CD4-positive, CD25-positive, alpha-beta regulatory T cell (primary cell): ENCODE measurements around the gene REEP1. TPM values are rescaled to one million over a fixed set of nuclear protein-coding genes. Genes with fewer than 3 reads are reported as not detected.

Source experiments
- ATAC-seq, 2 donors: fragments of 150-1000 bp; cut with Tn5 transposase; one replicate each; pipeline ENCODE4 v1.10.0; 2021; ENCODE audit warnings: low read depth in 2 of 2, moderate number of reproducible peaks in 2 of 2, moderate library complexity in 1 of 2
- DNase-seq, 3 donors: peaks; one replicate each; pipeline versions ENCODE4 v3.0.0 to v3.0.0-alpha.2; 2012 to 2022; ENCODE audit warnings: mixed read lengths in 1 of 3
- H3K27ac ChIP-seq: one replicate; pipeline ENCODE4 v1.7.0; 2013; ENCODE audit warnings: mild to moderate bottlenecking, low read length; ENCODE audit not compliant: insufficient read depth, poor library complexity, severe bottlenecking
- H3K27me3 ChIP-seq: one replicate; pipeline ENCODE4 v1.7.0; 2013; ENCODE audit warnings: low read length; ENCODE audit not compliant: control insufficient read depth, insufficient read depth
- H3K36me3 ChIP-seq: one replicate; pipeline ENCODE4 v1.7.0; 2013; ENCODE audit warnings: mild to moderate bottlenecking, low read length, moderate library complexity; ENCODE audit not compliant: control insufficient read depth, insufficient read depth
- H3K4me1 ChIP-seq: 2 replicates; pipeline ENCODE4 v1.7.0; 2013; ENCODE audit warnings: mild to moderate bottlenecking, low read length; ENCODE audit not compliant: insufficient read depth, control insufficient read depth, poor library complexity, severe bottlenecking
- H3K4me3 ChIP-seq: one replicate; pipeline ENCODE4 v1.7.0; 2013; ENCODE audit warnings: low read depth, mild to moderate bottlenecking, low read length, moderate library complexity
- H3K9me3 ChIP-seq, 2 experiments: 1 replicate in 1 of 2; 2 replicates in 1 of 2; pipeline ENCODE4 v1.7.0; 2013; ENCODE audit warnings: low read length in 2 of 2, mild to moderate bottlenecking in 1 of 2, moderate library complexity in 1 of 2; ENCODE audit not compliant: control insufficient read depth in 2 of 2
- H3K27ac Mint-ChIP-seq, 3 donors: one replicate each; pipeline ENCODE4 v1.8.0; 2020 to 2022; ENCODE audit warnings: mild to moderate bottlenecking in 3 of 3, mixed read lengths in 3 of 3, moderate library complexity in 2 of 3
- H3K27me3 Mint-ChIP-seq: one replicate; pipeline ENCODE4 v1.8.0; 2022; ENCODE audit warnings: mild to moderate bottlenecking, mixed read lengths
- H3K36me3 Mint-ChIP-seq: one replicate; pipeline ENCODE4 v1.8.0; 2020; ENCODE audit warnings: mixed read lengths
- H3K4me1 Mint-ChIP-seq, 4 donors: one replicate each; pipeline ENCODE4 v1.8.0; 2020 to 2022; ENCODE audit warnings: mixed read lengths in 4 of 4, mild to moderate bottlenecking in 1 of 4
- H3K4me3 Mint-ChIP-seq, 4 donors: one replicate each; pipeline ENCODE4 v1.8.0; 2020 to 2022; ENCODE audit warnings: mild to moderate bottlenecking in 4 of 4, mixed read lengths in 4 of 4, moderate library complexity in 3 of 4
- H3K9me3 Mint-ChIP-seq, 7 donors: one replicate each; pipeline ENCODE4 v1.8.0; 2020 to 2022; ENCODE audit warnings: mixed read lengths in 7 of 7, mild to moderate bottlenecking in 3 of 7, moderate library complexity in 2 of 7
- polyA plus RNA-seq, 4 donors: library from polyadenylated mRNA; unstranded; fragments of 300-500 nt; fragmentation: Illumina TruSeq; gene quantifications; one replicate each; pipeline ENCODE4 v1.2.3, GENCODE V29; 2021
- total RNA-seq: library from RNA; stranded (reverse); gene quantifications from one replicate; pipeline ENCODE4 v1.2.3, GENCODE V29; 2022

REEP1 gene
- total and polyA plus RNA-seq, 5 donors from 2014 or later: not detected

DNA sequence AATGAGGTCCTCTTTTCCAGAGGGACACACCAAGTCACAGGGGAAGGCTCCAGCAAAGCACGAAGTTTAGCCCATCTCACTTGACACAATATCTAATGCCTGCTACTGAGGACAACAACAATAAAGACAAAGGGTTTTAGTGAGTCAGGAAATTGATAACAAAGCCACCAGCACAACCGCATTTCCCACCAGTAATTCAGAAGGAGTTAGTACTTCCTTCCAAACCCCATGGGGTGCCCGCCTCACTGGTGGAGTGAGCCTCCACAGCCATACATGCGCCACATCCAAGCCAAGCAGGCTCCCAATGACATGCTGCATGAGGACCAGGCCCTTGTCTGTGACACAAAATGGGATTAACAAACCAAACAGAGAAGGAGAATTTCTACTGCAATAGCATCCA, 98.1 kb downstream of the REEP1 start:
- no peak overlapping the region for H3K27ac ChIP-seq
- H3K27me3 ChIP-seq: no peaks in the 10 kb centered on the region
- H3K27me3 Mint-ChIP-seq: peaks cover 11% of the 10 kb centered on the region
- H3K9me3 Mint-ChIP-seq: no peaks in the 10 kb centered on the region
- peaks cover 7% of the 10 kb centered on the region for H3K4me1 ChIP-seq
- no peaks in the 10 kb centered on the region for H3K9me3 ChIP-seq
- H3K36me3 Mint-ChIP-seq: no peaks in the 10 kb centered on the region
- no peaks in the 10 kb centered on the region for H3K36me3 ChIP-seq
- no peak overlapping the region for H3K4me3 Mint-ChIP-seq
- H3K4me1 Mint-ChIP-seq: peaks cover 0 to 11% (median 5%) of the 10 kb centered on the region in 4 donors
- H3K4me3 ChIP-seq: no peak overlapping the region
- no peak overlapping the region for H3K27ac Mint-ChIP-seq
- DNase-seq (no peak), ATAC-seq (no peak)

DNA sequence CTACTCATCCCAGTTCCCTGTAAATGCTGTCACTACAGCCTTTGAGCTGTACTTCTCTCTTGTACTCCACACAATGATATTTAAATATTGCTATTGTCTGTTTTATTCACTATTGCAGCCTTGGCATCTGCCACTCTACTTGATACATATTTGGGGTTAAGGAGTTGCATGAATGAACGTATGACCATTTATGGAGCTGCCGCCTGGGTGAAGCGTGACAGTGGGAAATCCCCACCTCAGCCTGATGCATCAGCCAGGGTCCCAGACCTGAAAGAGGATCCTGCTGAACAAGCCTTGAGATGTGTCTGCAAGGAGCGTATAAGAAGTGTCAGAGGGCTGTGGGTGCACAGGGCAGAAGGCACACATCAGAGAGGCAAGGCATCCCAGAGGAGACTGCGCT, 99.1 kb downstream of the REEP1 start:
- no peaks in the 10 kb centered on the region for H3K9me3 Mint-ChIP-seq
- DNase-seq: peak in 1 of 3 donors; percentile 47
- no peak overlapping the region for H3K4me3 Mint-ChIP-seq
- H3K36me3 ChIP-seq: no peaks in the 10 kb centered on the region
- no peak overlapping the region for H3K4me3 ChIP-seq
- no peaks in the 10 kb centered on the region for H3K9me3 ChIP-seq
- peaks cover 15% of the 10 kb centered on the region for H3K27me3 Mint-ChIP-seq
- H3K4me1 Mint-ChIP-seq: peaks cover 0 to 11% (median 5%) of the 10 kb centered on the region in 4 donors
- H3K27ac ChIP-seq: no peak overlapping the region
- no peaks in the 10 kb centered on the region for H3K27me3 ChIP-seq
- ATAC-seq: peak; percentile 76 to 79
- H3K27ac Mint-ChIP-seq: peak overlapping the region in 2 of 3 donors; percentile 7 to 42
- H3K4me1 ChIP-seq: peaks cover 7% of the 10 kb centered on the region
- no peaks in the 10 kb centered on the region for H3K36me3 Mint-ChIP-seq

DNA sequence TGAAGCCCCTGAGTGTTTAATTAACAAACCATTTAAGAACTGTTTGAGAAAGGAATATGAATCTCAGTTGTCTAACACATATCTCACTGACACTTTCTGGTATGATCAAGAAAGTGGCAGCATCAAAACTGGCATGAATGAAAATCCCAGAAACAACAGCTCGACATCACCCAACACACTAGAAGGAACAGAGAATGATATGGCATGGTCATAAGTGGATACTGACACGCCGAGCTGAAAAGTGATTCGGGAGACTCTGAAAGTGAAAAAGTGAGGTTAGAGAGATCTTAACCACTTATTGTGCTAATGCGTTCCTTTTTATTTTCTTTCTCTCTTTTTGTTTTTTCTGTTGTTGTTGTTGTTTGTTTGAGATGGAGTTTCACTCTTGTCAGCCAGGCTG, 100.3 kb downstream of the REEP1 start:
- Mint-ChIP-seq H3K27me3 (peaks cover 21% of the 10 kb centered on the region), H3K27ac (peak overlapping the region in 1 of 3 donors; percentile 1), H3K4me1 (peaks cover 0 to 11% (median 5%) of the 10 kb centered on the region in 4 donors), H3K4me3 (no peak overlapping the region), H3K9me3 (no peaks in the 10 kb centered on the region), H3K36me3 (no peaks in the 10 kb centered on the region)
- ATAC-seq: no peak
- Histone ChIP-seq H3K4me1 (peaks cover 7% of the 10 kb centered on the region), H3K27me3 (no peaks in the 10 kb centered on the region), H3K27ac (no peak overlapping the region), H3K36me3 (no peaks in the 10 kb centered on the region), H3K9me3 (no peaks in the 10 kb centered on the region), H3K4me3 (no peak overlapping the region)
- DNase-seq: no peak

DNA sequence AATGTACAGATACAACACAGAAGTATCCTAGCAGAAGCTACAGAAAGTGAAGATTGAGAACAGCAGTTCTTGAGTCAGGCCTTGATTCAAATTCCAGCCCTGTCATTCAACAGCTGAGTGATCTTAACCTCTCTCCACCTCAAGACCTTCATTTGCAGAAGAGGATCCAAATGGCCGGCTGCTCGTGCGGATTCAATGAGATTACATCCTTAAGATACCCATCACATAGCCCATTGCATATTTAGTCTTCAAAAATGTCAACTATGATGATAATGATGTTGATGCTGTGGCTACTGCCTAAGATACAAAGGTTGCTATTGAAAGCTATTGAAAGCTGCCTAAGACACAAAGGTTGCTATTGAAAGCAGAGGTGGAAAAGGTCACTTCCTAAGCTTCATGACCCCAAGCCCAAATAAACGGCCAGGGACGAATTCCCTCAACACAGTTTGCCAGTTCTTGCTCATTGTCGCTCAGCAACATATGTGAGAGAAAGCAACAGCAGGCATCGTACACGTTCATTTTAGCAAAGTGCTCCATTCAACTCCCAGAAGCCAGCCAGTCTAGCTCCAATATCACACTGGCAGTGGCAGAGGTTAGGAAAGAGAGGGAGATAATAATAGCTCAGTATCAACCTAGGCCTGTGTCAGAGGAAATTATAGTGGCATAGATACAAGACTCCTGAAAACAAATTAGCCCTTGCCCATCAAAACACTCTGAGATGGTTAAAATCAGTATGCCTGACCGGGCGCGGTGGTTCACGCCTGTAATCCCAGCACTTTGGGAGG, 102.0 kb downstream of the REEP1 start:
- Histone ChIP-seq H3K4me3 (no peak overlapping the region), H3K27ac (no peak overlapping the region), H3K36me3 (no peaks in the 10 kb centered on the region), H3K27me3 (no peaks in the 10 kb centered on the region), H3K4me1 (peaks cover 7% of the 10 kb centered on the region), H3K9me3 (no peaks in the 10 kb centered on the region)
- H3K27ac Mint-ChIP-seq: no peak overlapping the region
- no peak for ATAC-seq
- peaks cover 0 to 11% (median 5%) of the 10 kb centered on the region in 4 donors for H3K4me1 Mint-ChIP-seq
- no peak overlapping the region for H3K4me3 Mint-ChIP-seq
- no peak for DNase-seq
- H3K9me3 Mint-ChIP-seq: no peaks in the 10 kb centered on the region
- no peaks in the 10 kb centered on the region for H3K36me3 Mint-ChIP-seq
- peaks cover 20% of the 10 kb centered on the region for H3K27me3 Mint-ChIP-seq

DNA sequence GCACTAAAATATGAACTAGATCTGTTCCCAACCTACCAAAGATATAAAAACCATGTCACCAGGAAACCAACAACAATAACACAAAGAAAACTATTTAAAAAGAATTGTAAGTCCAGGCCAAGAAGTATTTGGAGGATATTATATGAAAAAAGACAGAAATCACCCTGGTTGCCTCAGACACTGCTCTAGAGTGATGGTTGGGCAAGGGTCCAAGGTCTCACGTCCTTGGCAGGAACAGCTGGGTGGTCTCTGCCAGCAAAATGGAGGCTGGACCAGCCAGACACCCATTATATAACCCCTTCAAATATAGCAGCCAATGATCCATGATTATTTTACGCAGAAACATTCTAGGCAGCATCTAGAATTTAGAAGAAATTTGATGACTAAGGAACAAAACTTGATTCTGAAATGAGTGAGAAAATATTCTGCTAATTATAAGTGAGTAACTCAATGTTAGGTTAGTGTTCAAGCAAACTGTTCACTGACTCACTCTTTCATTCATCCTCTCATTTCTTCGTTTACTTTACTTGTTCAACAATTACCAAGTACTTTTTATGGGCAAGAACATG, 102.8 kb downstream of the REEP1 start:
- Histone ChIP-seq H3K27me3 (no peaks in the 10 kb centered on the region), H3K9me3 (no peaks in the 10 kb centered on the region), H3K4me1 (peaks cover 7% of the 10 kb centered on the region), H3K27ac (no peak overlapping the region), H3K4me3 (no peak overlapping the region), H3K36me3 (no peaks in the 10 kb centered on the region)
- no peak for DNase-seq
- H3K4me1 Mint-ChIP-seq: peaks cover 0 to 11% (median 5%) of the 10 kb centered on the region in 4 donors
- no peaks in the 10 kb centered on the region for H3K36me3 Mint-ChIP-seq
- peaks cover 20% of the 10 kb centered on the region for H3K27me3 Mint-ChIP-seq
- H3K4me3 Mint-ChIP-seq: no peak overlapping the region
- no peak for ATAC-seq
- peak overlapping the region in 1 of 3 donors; percentile 48 for H3K27ac Mint-ChIP-seq
- no peaks in the 10 kb centered on the region for H3K9me3 Mint-ChIP-seq

DNA sequence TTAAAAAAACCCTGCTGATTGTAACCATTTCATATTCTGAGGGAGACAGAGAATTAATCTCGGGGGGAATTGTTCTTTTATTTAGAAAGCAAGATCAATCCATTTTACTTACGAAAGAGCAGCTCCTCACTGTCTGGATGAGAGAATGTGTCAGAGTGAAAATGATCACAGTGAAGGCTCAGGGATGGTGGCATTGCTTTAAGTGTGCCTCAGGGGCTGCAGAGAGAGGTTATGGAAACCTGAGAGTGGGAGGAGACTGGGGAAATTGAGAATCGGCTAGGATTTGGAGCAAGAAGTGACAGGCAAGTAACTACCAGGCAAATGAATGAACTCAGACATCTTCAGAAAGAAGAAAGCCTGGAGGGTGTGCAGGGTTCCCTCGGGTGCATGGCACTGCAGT, 104.0 kb downstream of the REEP1 start:
- H3K4me1 ChIP-seq: peaks cover 4% of the 10 kb centered on the region
- no peak for ATAC-seq
- no peak for DNase-seq
- Mint-ChIP-seq H3K9me3 (no peaks in the 10 kb centered on the region), H3K36me3 (no peaks in the 10 kb centered on the region), H3K4me3 (no peak overlapping the region), H3K27ac (no peak overlapping the region), H3K27me3 (peaks cover 20% of the 10 kb centered on the region), H3K4me1 (peaks cover 0 to 6% (median 3%) of the 10 kb centered on the region in 4 donors)
- no peak overlapping the region for H3K27ac ChIP-seq
- H3K27me3 ChIP-seq: no peaks in the 10 kb centered on the region
- no peaks in the 10 kb centered on the region for H3K9me3 ChIP-seq
- no peaks in the 10 kb centered on the region for H3K36me3 ChIP-seq
- H3K4me3 ChIP-seq: no peak overlapping the region

DNA sequence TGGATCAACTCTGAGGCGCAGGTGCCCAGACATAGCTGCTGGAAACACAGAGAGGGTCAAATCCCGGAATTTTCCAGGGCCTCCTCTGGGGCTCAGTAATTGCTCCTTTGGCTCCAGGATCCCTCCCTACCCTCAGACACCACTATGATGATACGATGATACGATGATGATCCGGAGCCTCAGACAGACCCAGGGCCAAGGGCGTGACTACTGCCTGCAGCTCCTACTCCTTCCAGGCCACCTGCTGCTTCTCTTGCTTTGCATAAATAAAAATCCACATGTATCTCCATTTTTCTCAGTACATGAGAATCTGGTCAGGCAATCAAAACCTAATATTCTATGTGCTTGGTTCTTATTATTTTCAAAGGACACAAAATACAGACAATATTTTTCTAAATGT, 104.5 kb downstream of the REEP1 start:
- Mint-ChIP-seq H3K4me1 (peaks cover 0 to 3% (median 0%) of the 10 kb centered on the region in 4 donors), H3K9me3 (no peaks in the 10 kb centered on the region), H3K27ac (no peak overlapping the region), H3K27me3 (peaks cover 20% of the 10 kb centered on the region), H3K36me3 (no peaks in the 10 kb centered on the region), H3K4me3 (no peak overlapping the region)
- DNase-seq (no peak), ATAC-seq (no peak)
- Histone ChIP-seq H3K4me1 (no peaks in the 10 kb centered on the region), H3K36me3 (no peaks in the 10 kb centered on the region), H3K27ac (no peak overlapping the region), H3K4me3 (no peak overlapping the region), H3K9me3 (no peaks in the 10 kb centered on the region), H3K27me3 (no peaks in the 10 kb centered on the region)

DNA sequence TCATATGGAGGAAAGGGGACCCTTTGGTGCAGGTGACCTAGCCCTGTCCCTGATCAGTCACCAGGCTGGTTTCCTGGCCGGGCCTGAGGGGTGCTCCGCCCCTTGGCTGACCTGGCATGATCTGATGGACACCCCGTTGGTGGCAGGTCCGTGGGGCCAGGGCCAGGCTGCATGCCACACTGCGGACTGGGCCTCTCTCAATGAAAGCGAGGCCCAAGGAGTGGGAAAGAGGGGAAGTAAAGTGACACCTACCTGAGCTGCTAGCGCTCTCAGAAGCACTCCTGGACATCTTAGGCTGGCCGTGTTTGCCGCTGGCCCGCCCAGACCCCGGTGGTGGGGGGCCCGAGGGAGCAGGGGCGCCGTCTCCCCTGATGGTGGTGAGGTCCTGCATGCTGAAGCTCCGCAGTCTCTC, 105.0 kb downstream of the REEP1 start:
- no peaks in the 10 kb centered on the region for H3K27me3 ChIP-seq
- no peak overlapping the region for H3K27ac ChIP-seq
- DNase-seq (no peak), ATAC-seq (no peak)
- H3K36me3 ChIP-seq: no peaks in the 10 kb centered on the region
- no peak overlapping the region for H3K4me3 ChIP-seq
- H3K9me3 ChIP-seq: no peaks in the 10 kb centered on the region
- Mint-ChIP-seq H3K4me3 (no peak overlapping the region), H3K27ac (no peak overlapping the region), H3K9me3 (no peaks in the 10 kb centered on the region), H3K4me1 (peaks cover 0 to 3% (median 0%) of the 10 kb centered on the region in 4 donors), H3K27me3 (peaks cover 20% of the 10 kb centered on the region), H3K36me3 (no peaks in the 10 kb centered on the region)
- H3K4me1 ChIP-seq: no peaks in the 10 kb centered on the region
